Measurements from ENCODE around the gene INPP1. TPM values are rescaled to one million over a fixed set of nuclear protein-coding genes. Genes with fewer than 3 reads are reported as not detected.

The INPP1 gene
- total RNA-seq, 1 experiment from 2014 or later: 9.5 TPM

DNA sequence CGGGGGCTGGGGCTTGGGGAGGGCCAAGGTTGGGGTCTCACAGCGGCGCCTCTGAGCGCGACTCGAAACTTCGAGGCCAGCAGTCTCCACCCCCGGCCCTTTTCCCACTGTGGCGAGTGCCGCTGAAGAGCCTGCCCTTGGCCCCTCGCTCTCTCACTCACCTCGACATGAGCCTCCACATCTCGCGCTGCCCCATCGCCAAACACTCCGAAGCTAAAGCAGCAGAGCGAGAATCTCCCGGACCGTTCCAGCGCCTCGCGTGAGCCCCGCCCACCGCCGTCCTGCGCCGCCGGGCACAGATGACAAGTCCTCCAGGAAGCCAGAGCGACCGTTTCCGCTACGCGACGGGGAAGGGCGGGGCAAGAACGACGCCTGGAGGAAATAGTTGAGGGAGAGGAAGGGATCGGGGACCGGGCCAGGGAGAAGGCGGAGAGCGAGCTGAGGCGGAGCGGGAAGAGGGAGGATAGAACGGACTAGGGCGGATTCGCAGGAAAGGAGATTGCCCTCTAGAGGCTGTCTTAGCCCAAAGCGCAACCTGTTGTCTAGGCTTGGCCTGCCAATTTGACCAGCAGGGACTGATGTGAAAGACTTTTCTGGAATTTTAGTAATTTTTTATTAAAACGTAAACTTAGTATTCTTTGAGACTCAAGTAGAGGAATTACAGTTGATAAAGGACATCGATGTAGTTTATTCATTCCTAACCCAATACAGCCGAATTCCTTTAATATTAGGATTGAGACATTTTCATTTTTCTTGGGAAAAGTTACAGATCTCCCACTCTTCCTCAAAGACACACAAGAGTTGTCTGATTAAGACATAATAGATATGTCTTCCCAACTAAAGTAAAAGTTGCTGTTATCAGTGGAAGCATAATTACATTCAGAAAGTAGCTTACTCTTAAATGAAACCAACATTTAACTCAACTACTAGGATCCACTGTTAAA lies 23.6 kb upstream of the INPP1 start, which contains the start of gene HIBCH:
Gene HIBCH (minus strand): TSS at position 272 of the 944 bp plus-strand sequence. CDS start 76 bp downstream, at position 196.
- Histone ChIP-seq H4K20me1 (ENCODE audit: insufficient read depth) (no peaks in the 10 kb centered on the region), H3K36me3 (ENCODE audit: low read depth) (no peaks in the 10 kb centered on the region), H3K4me1 (replicated peaks; ENCODE audit: insufficient read depth) (peaks cover 9% of the 10 kb centered on the region), H3K9me2 (ENCODE audit: insufficient read depth) (no peaks in the 10 kb centered on the region), H3K79me2 (ENCODE audit: low read depth) (0 out of 2 replicates have a peak, but pooled peaks cover 8% of the 10 kb centered on the region), H3K4me2 (peak within 1 kb of the TSS; percentile 83), H3F3A (ENCODE audit: insufficient read depth, low read depth) (no peaks in the 10 kb centered on the region), H2AFZ (peak within 1 kb of the TSS; percentile 84), H3K27me3 (ENCODE audit: insufficient read depth, low read depth) (no peaks in the 10 kb centered on the region), H3K9me3 (ENCODE audit: insufficient read depth, low read depth) (no peaks in the 10 kb centered on the region), H3K4me3 (peak within 1 kb of the TSS; percentile 85), H3K27ac (peak within 1 kb of the TSS; percentile 55)
- TF ChIP-seq, protein P1, sequence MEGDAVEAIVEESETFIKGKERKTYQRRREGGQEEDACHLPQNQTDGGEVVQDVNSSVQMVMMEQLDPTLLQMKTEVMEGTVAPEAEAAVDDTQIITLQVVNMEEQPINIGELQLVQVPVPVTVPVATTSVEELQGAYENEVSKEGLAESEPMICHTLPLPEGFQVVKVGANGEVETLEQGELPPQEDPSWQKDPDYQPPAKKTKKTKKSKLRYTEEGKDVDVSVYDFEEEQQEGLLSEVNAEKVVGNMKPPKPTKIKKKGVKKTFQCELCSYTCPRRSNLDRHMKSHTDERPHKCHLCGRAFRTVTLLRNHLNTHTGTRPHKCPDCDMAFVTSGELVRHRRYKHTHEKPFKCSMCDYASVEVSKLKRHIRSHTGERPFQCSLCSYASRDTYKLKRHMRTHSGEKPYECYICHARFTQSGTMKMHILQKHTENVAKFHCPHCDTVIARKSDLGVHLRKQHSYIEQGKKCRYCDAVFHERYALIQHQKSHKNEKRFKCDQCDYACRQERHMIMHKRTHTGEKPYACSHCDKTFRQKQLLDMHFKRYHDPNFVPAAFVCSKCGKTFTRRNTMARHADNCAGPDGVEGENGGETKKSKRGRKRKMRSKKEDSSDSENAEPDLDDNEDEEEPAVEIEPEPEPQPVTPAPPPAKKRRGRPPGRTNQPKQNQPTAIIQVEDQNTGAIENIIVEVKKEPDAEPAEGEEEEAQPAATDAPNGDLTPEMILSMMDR (conservative IDR thresholded peaks at IDR 0.05): peak; percentile 57
- TF ChIP-seq EZH2 (IDR thresholded peaks at IDR 0.05; ENCODE audit: low read depth): no peak
- CTCF ChIA-PET: no interaction called here
- POLR2A ChIA-PET (ENCODE audit: unreplicated experiment): interaction anchor here (0.6 to 0.7 kb wide), 2 partner anchors 722 to 1795 kb away, joined by 4 to 5 read pairs; no protein-coding TSS in a partner anchor
- no TSS peak for BruUV-seq (replicated peaks)
- DNase-seq: peak; percentile 94 to 95
- intact Hi-C loops (cut with micrococcal nuclease; ENCODE audit: unreplicated experiment): loop anchor here (1.0 to 5.0 kb wide), 2 partner anchors 23 to 233 kb away; partner anchors contain the start of gene INPP1

DNA sequence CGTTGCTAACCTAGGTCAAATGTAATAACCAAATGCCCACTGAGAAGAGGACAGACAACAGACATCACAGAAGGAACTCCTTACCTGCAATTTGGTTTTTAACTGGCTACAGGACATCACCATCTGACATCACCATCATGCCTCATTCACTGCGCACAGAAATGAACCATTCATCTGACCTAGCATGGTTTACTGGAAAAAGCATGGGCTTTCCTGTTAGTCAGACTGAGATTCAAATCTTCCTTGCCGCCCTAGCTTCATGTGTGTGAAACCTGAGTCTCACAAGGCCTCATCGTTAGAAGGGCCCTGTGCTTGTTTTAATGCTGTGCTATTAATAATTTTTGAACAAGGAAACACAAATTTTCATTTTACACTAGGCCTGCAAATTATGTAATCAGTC lies 22.7 kb upstream of the INPP1 start:
- Histone ChIP-seq H3K4me1 (replicated peaks; ENCODE audit: insufficient read depth) (peaks cover 9% of the 10 kb centered on the region), H3K4me3 (no peak overlapping the region), H3K4me2 (peak overlapping the region; percentile 80), H3K9me2 (ENCODE audit: insufficient read depth) (no peaks in the 10 kb centered on the region), H3K9me3 (ENCODE audit: insufficient read depth, low read depth) (no peaks in the 10 kb centered on the region), H2AFZ (peak overlapping the region; percentile 84; the same call in 1 of the 2 replicates), H3K27me3 (ENCODE audit: insufficient read depth, low read depth) (no peaks in the 10 kb centered on the region), H3K36me3 (ENCODE audit: low read depth) (no peaks in the 10 kb centered on the region), H3K27ac (no peak overlapping the region), H3K79me2 (ENCODE audit: low read depth) (0 out of 2 replicates have a peak, but pooled peaks cover 8% of the 10 kb centered on the region), H4K20me1 (ENCODE audit: insufficient read depth) (no peaks in the 10 kb centered on the region), H3F3A (ENCODE audit: insufficient read depth, low read depth) (no peaks in the 10 kb centered on the region)
- no peak for DNase-seq
- intact Hi-C loops (cut with micrococcal nuclease; ENCODE audit: unreplicated experiment): no loop called here
- CTCF ChIA-PET: no interaction called here
- TF ChIP-seq EZH2 (IDR thresholded peaks at IDR 0.05; ENCODE audit: low read depth): no peak
- TF ChIP-seq, protein P1 (conservative IDR thresholded peaks at IDR 0.05): no peak
- POLR2A ChIA-PET (ENCODE audit: unreplicated experiment): no interaction called here
- BruUV-seq (replicated peaks): no TSS peak

DNA sequence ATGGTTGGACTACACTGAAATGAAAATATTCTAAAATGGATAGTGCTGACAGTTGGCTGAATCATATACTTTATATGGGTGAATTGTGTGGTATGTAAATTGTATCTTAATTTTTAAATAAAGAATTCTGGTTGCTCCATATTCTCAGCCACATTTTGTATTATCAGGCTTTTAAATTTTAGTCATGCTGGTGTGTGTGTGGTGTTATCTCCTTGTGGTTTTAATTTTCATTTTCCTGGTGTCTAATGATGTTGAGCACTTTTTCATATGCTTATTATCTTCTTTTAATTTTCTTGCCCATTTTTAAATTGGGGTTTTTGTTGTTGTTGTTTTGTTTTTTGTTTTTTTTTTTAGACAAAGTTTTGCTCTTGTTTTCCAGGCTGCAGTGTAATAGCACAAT lies 20.0 kb upstream of the INPP1 start:
- Histone ChIP-seq H2AFZ (no peak overlapping the region), H3F3A (ENCODE audit: insufficient read depth, low read depth) (no peaks in the 10 kb centered on the region), H3K36me3 (ENCODE audit: low read depth) (no peaks in the 10 kb centered on the region), H3K4me2 (no peak overlapping the region), H3K27ac (no peak overlapping the region), H3K4me1 (replicated peaks; ENCODE audit: insufficient read depth) (peaks cover 9% of the 10 kb centered on the region), H4K20me1 (ENCODE audit: insufficient read depth) (no peaks in the 10 kb centered on the region), H3K4me3 (no peak overlapping the region), H3K9me3 (ENCODE audit: insufficient read depth, low read depth) (no peaks in the 10 kb centered on the region), H3K79me2 (ENCODE audit: low read depth) (0 out of 2 replicates have a peak, but pooled peaks cover 6% of the 10 kb centered on the region), H3K27me3 (ENCODE audit: insufficient read depth, low read depth) (no peaks in the 10 kb centered on the region), H3K9me2 (ENCODE audit: insufficient read depth) (no peaks in the 10 kb centered on the region)
- no peak for DNase-seq
- BruUV-seq (replicated peaks): no TSS peak
- ChIA-PET POLR2A (ENCODE audit: unreplicated experiment) (no interaction called here), CTCF (no interaction called here)
- intact Hi-C loops (cut with micrococcal nuclease; ENCODE audit: unreplicated experiment): no loop called here
- TF ChIP-seq, protein P1 (conservative IDR thresholded peaks at IDR 0.05): no peak
- no peak for TF ChIP-seq EZH2 (IDR thresholded peaks at IDR 0.05; ENCODE audit: low read depth)
